ENCODE results near the gene SH3GL3. TPM values are rescaled to one million over a fixed set of nuclear protein-coding genes. Genes with fewer than 3 reads are reported as not detected.

The SH3GL3 gene
- total and polyA plus RNA-seq, 2 of the 13 experiments (the other 11 are each of a cell fraction or from before 2014, with no cell fraction given) = not detected

GRCh38 chr15:83567318-83567717, 120.2 kb downstream of the SH3GL3 start:
- Histone ChIP-seq H2AFZ (ENCODE audit: low read length) (no peak overlapping the region), H3K9ac (ENCODE audit: insufficient read depth, low read depth, low read length) (no peak overlapping the region), H3K9me3 (ENCODE audit: low read length) (no peaks in the 10 kb centered on the region), H3K79me2 (ENCODE audit: insufficient read depth, low read length) (no peaks in the 10 kb centered on the region), H3K36me3 (replicated peaks in 1 of 2; ENCODE audit: control insufficient read depth in 1 of 2, insufficient read depth in 2 of 2, low read length in 2 of 2) (no peaks in the 10 kb centered on the region), H3K4me2 (ENCODE audit: low read depth, low read length) (no peak overlapping the region), H3K4me3 (replicated peaks in 1 of 3; ENCODE audit: insufficient read depth in 1 of 3, low read depth in 2 of 3, low read length in 3 of 3) (no peak overlapping the region), H3K27me3 (ENCODE audit: control insufficient read depth in 1 of 2, insufficient read depth in 2 of 2, low read length in 2 of 2) (no peaks in the 10 kb centered on the region), H4K20me1 (ENCODE audit: insufficient read depth, low read length) (no peaks in the 10 kb centered on the region), H3K4me1 (ENCODE audit: insufficient read depth, low read length) (no peaks in the 10 kb centered on the region), H3K27ac (ENCODE audit: extremely low read length, insufficient read depth, low read length) (no peak overlapping the region)
- DNase-seq (ENCODE audit: low spot score) = no peak
- POLR2A ChIA-PET = no interaction called here
- WGBS (ENCODE audit: low lambda C conversion rate) = 75% methylated on average over 2 of the region's 2 CpGs
- FAIRE-seq = no peak
- BruUV-seq (replicated peaks) = no TSS peak
- ATAC-seq = no peak
- TF ChIP-seq STAT5B (CRISPR knock-in tag; IDR thresholded peaks at IDR 0.05) (no peak), ZNF850 (CRISPR knock-in tag; conservative IDR thresholded peaks at IDR 0.05) (no peak), GATA4 (IDR thresholded peaks at IDR 0.05; ENCODE audit: borderline replicate concordance, low read depth) (no peak), ZNF605 (CRISPR knock-in tag; IDR thresholded peaks at IDR 0.05) (no peak), SIN3A (IDR thresholded peaks at IDR 0.05; ENCODE audit: borderline replicate concordance, low read depth, low read length) (no peak), AKNA (CRISPR knock-in tag; IDR thresholded peaks at IDR 0.05; ENCODE audit: borderline replicate concordance) (no peak), ZNF615 (CRISPR knock-in tag; IDR thresholded peaks at IDR 0.05; ENCODE audit: borderline replicate concordance) (no peak), TBX3 (IDR thresholded peaks at IDR 0.05; ENCODE audit: borderline replicate concordance) (no peak), ZNF773 (CRISPR knock-in tag; IDR thresholded peaks at IDR 0.05; ENCODE audit: borderline replicate concordance) (no peak), ZSCAN25 (CRISPR knock-in tag; IDR thresholded peaks at IDR 0.05) (no peak), ZNF333 (CRISPR knock-in tag; IDR thresholded peaks at IDR 0.05; ENCODE audit: borderline replicate concordance) (no peak)
- intact Hi-C loops (cut with micrococcal nuclease; ENCODE audit: unreplicated experiment) = no loop called here
- in situ Hi-C loops (cut with HindIII; ENCODE audit: extremely low pct_ligation_motif_present, low pct_unique_long_range_greater_than_20kb) = loop anchor here (10.0 to 25.0 kb wide), 2 partner anchors 267 to 470 kb away; no protein-coding TSS in a partner anchor
- CTCF ChIA-PET (ENCODE audit: low intra/inter-chr PET ratio, low total read pairs) = no interaction called here

Measured in HepG2 (cell line).